Measurements from ENCODE around the gene SYNJ1.
"Not testable (repeated sequence)": the region's sequence is repeated elsewhere in the genome, so short reads cannot be mapped to it uniquely, and the experiment has no call there.

Gene SYNJ1

DNA sequence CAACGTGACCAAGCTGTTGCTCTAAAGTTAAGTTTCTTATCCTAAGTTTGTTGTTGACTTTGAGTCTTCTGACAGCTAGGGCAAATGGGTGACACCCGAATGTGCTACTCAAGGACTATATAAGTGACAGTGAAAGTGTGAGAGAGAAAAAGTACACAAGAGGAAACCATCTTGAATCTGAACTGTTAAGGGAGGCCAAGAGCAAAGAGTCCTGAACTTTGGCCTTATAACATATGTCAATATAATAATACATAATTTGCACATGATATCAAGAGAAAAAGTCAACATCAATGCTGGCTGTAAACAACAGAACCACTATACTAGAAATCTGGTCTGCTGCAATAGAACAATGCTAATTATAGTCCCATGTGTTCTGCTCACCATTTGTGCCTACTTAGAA is 29.5 kb downstream of the SYNJ1 start:
- Histone ChIP-seq H4K20me1 (no peaks in the 10 kb centered on the region), H3K4me1 (no peaks in the 10 kb centered on the region), H3K4me2 (no peak overlapping the region), H3K27me3 (no peaks in the 10 kb centered on the region), H3K27ac (no peak overlapping the region), H3K4me3 (no peak overlapping the region), H3K9ac (no peak overlapping the region), H3K9me3 (no peaks in the 10 kb centered on the region), H3K36me3 (peaks cover 5% of the 10 kb centered on the region; the same call in 1 of the 2 replicates)
- TF ChIP-seq Cebpa-rat (IDR thresholded peaks at IDR 0.05), result no peak

DNA sequence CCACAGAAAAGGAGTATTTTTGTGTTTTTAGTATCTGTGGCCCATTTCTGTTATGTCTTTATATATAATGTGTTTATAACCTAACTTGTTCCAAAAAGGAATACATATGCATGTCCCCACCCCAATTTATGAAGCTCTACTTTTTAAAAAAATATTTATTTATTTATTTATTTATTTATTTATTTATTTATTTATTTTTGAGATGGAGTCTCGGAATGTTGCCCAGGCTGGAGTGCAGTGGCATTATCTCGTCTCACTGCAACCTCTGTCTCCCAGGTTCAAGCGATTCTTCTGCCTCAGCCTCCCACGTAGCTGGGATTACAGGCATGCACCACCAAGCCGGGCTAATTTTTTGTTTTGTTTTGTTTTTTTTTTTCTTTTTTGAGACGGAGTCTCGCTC is 32.3 kb downstream of the SYNJ1 start:
- H3K9ac ChIP-seq, H3K27ac ChIP-seq, H3K4me1 ChIP-seq, H3K4me3 ChIP-seq, H3K4me2 ChIP-seq, H3K27me3 ChIP-seq, H4K20me1 ChIP-seq, H3K36me3 ChIP-seq, H3K9me3 ChIP-seq: not testable (repeated sequence)

GRCh38 chr21:32693581-32693980 is 34.2 kb downstream of the SYNJ1 start:
- Histone ChIP-seq H3K9me3 (no peaks in the 10 kb centered on the region), H3K9ac (no peak overlapping the region), H4K20me1 (no peaks in the 10 kb centered on the region), H3K36me3 (peaks cover 7% of the 10 kb centered on the region; the same call in 1 of the 2 replicates), H3K27ac (no peak overlapping the region), H3K27me3 (no peaks in the 10 kb centered on the region), H3K4me1 (no peaks in the 10 kb centered on the region), H3K4me3 (no peak overlapping the region), H3K4me2 (no peak overlapping the region)
- no peak for TF ChIP-seq Cebpa-rat (IDR thresholded peaks at IDR 0.05)

DNA sequence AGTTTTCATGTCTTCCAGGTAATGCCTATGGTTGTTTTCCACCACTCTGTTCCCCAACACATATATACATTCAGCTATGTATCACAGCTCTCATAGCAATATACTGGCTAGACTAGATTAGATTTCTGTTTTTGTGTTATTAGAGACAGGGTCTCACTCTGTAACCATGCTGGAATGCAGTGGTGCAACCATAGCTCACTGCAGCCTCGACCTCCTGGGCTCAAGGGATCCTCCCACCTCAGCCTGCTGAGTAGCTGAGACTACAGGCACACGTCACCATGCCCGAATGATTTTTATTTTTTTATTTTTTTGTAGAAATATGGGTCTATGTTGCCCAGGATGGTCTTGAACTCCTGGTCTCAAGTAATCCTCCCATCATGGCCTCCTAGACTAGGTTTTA is 37.7 kb downstream of the SYNJ1 start:
- H3K4me2 ChIP-seq, result no peak overlapping the region
- no peaks in the 10 kb centered on the region for H3K4me1 ChIP-seq
- H3K9me3 ChIP-seq, result no peaks in the 10 kb centered on the region
- no peak overlapping the region for H3K4me3 ChIP-seq
- H3K36me3 ChIP-seq, result peaks cover 10% of the 10 kb centered on the region; the same call in 1 of the 2 replicates
- no peak for TF ChIP-seq Cebpa-rat (IDR thresholded peaks at IDR 0.05)
- no peak overlapping the region for H3K27ac ChIP-seq
- H4K20me1 ChIP-seq, result no peaks in the 10 kb centered on the region
- H3K9ac ChIP-seq, result no peak overlapping the region
- no peaks in the 10 kb centered on the region for H3K27me3 ChIP-seq

- no peak overlapping the region for H3K4me3 ChIP-seq
- no peaks in the 10 kb centered on the region for H4K20me1 ChIP-seq
- H3K27ac ChIP-seq, result no peak overlapping the region
- H3K9ac ChIP-seq, result no peak overlapping the region
- TF ChIP-seq Cebpa-rat (IDR thresholded peaks at IDR 0.05), result no peak
- H3K36me3 ChIP-seq, result peaks cover 10% of the 10 kb centered on the region; the same call in 1 of the 2 replicates
- no peaks in the 10 kb centered on the region for H3K9me3 ChIP-seq
- H3K4me2 ChIP-seq, result no peak overlapping the region
- H3K27me3 ChIP-seq, result no peaks in the 10 kb centered on the region
- H3K4me1 ChIP-seq, result no peaks in the 10 kb centered on the region
Observed at GRCh38 chr21:32687643-32688345, 40.0 kb downstream of the SYNJ1 start.

GRCh38 chr21:32682696-32683474 is 44.9 kb downstream of the SYNJ1 start:
- Histone ChIP-seq H3K4me3 (no peak overlapping the region), H4K20me1 (no peaks in the 10 kb centered on the region), H3K4me1 (no peaks in the 10 kb centered on the region), H3K4me2 (no peak overlapping the region), H3K27ac (no peak overlapping the region), H3K36me3 (peaks cover 3% of the 10 kb centered on the region; the same call in 1 of the 2 replicates), H3K9ac (no peak overlapping the region), H3K9me3 (no peaks in the 10 kb centered on the region), H3K27me3 (no peaks in the 10 kb centered on the region)
- TF ChIP-seq Cebpa-rat (IDR thresholded peaks at IDR 0.05), result no peak

- no peak overlapping the region for H3K27ac ChIP-seq
- peaks cover 11% of the 10 kb centered on the region for H3K36me3 ChIP-seq
- H3K9ac ChIP-seq, result no peak overlapping the region
- no peak overlapping the region for H3K4me3 ChIP-seq
- H3K9me3 ChIP-seq, result no peaks in the 10 kb centered on the region
- no peaks in the 10 kb centered on the region for H4K20me1 ChIP-seq
- no peaks in the 10 kb centered on the region for H3K27me3 ChIP-seq
- H3K4me1 ChIP-seq, result no peaks in the 10 kb centered on the region
- H3K4me2 ChIP-seq, result no peak overlapping the region
- no peak for TF ChIP-seq Cebpa-rat (IDR thresholded peaks at IDR 0.05)
Observed at GRCh38 chr21:32674731-32675130, 53.1 kb downstream of the SYNJ1 start.

- Histone ChIP-seq H3K27me3 (no peaks in the 10 kb centered on the region), H4K20me1 (no peaks in the 10 kb centered on the region), H3K9me3 (no peaks in the 10 kb centered on the region), H3K4me2 (no peak overlapping the region), H3K4me3 (no peak overlapping the region), H3K9ac (no peak overlapping the region), H3K4me1 (no peaks in the 10 kb centered on the region), H3K36me3 (peaks cover 11% of the 10 kb centered on the region), H3K27ac (no peak overlapping the region)
- TF ChIP-seq Cebpa-rat (IDR thresholded peaks at IDR 0.05), result no peak
Observed at GRCh38 chr21:32674038-32674437, 53.8 kb downstream of the SYNJ1 start.

GRCh38 chr21:32666258-32666657 is 61.6 kb downstream of the SYNJ1 start:
- no peak for TF ChIP-seq Cebpa-rat (IDR thresholded peaks at IDR 0.05)

GRCh38 chr21:32664095-32664494 is 63.7 kb downstream of the SYNJ1 start:
- not testable (repeated sequence) for H3K4me2 ChIP-seq, H4K20me1 ChIP-seq, H3K9ac ChIP-seq, H3K4me3 ChIP-seq, H3K4me1 ChIP-seq, H3K27me3 ChIP-seq, H3K27ac ChIP-seq
- peaks cover 72% of the 10 kb centered on the region for H3K9me3 ChIP-seq
- H3K36me3 ChIP-seq, result peaks cover 76% of the 10 kb centered on the region

More at GRCh38 chr21:32666258-32666657, 61.6 kb downstream of the SYNJ1 start:
- Histone ChIP-seq H3K4me2 (no peak overlapping the region), H3K36me3 (peaks cover 55% of the 10 kb centered on the region), H3K27ac (no peak overlapping the region), H3K4me1 (no peaks in the 10 kb centered on the region), H3K9me3 (peaks cover 50% of the 10 kb centered on the region), H3K4me3 (no peak overlapping the region), H3K27me3 (no peaks in the 10 kb centered on the region), H4K20me1 (no peaks in the 10 kb centered on the region), H3K9ac (no peak overlapping the region)

DNA sequence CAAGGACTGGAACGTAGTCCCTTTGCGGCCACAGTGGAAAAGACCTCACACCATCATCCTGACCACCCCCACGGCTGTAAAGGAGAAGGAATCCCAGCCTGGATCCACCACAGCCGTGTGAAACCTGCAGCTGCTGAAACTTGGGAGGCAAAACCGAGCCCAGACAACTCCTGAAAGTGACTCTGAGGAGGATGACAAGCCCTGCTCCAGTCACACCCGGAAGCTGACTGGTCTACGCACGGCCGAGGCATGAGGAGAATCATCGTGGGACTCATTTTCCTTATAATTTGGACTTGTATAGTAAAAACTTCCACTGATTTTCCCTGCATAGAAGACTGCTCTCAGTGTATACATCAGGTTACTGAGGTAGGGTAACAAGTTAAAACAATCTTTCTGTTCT is 65.8 kb downstream of the SYNJ1 start:
- H3K9ac ChIP-seq, H3K4me3 ChIP-seq, H3K27ac ChIP-seq, H4K20me1 ChIP-seq, H3K27me3 ChIP-seq, H3K4me2 ChIP-seq, H3K4me1 ChIP-seq: not testable (repeated sequence)
- Histone ChIP-seq H3K9me3 (peaks cover 87% of the 10 kb centered on the region), H3K36me3 (peaks cover 87% of the 10 kb centered on the region)

- not testable (repeated sequence) for H3K4me1 ChIP-seq, H3K27me3 ChIP-seq, H3K9ac ChIP-seq, H3K27ac ChIP-seq, H4K20me1 ChIP-seq, H3K4me2 ChIP-seq, H3K4me3 ChIP-seq
- Histone ChIP-seq H3K9me3 (peaks cover 84% of the 10 kb centered on the region), H3K36me3 (peaks cover 87% of the 10 kb centered on the region)
Observed at GRCh38 chr21:32661026-32661782, 66.6 kb downstream of the SYNJ1 start.
